CD4-positive, alpha-beta T cell treated with Interleukin-12 subunit alpha and Interleukin-12 subunit beta, for 1 hour (primary cell): Measurements from ENCODE around the gene C2orf49.

Experiments used
- DNase-seq: peaks from one replicate; pipeline ENCODE4 v3.0.0-alpha.2; 2020

Gene C2orf49

GRCh38 chr2:105384216-105384615 is 46.9 kb downstream of the C2orf49 start:
- no peak for DNase-seq

- no peak for DNase-seq
Observed at GRCh38 chr2:105384861-105385260, 47.5 kb downstream of the C2orf49 start.

GRCh38 chr2:105385731-105386540 is 48.6 kb downstream of the C2orf49 start:
- no peak for DNase-seq

- DNase-seq, result no peak
Observed at GRCh38 chr2:105387225-105387624, 49.9 kb downstream of the C2orf49 start.

GRCh38 chr2:105388971-105389381 is 51.6 kb downstream of the C2orf49 start:
- no peak for DNase-seq

GRCh38 chr2:105390454-105390853 is 53.1 kb downstream of the C2orf49 start:
- no peak for DNase-seq

GRCh38 chr2:105391058-105391627 is 53.8 kb downstream of the C2orf49 start:
- no peak for DNase-seq

GRCh38 chr2:105391763-105392662 is 54.7 kb downstream of the C2orf49 start:
- no peak for DNase-seq

- DNase-seq, result no peak
Observed at GRCh38 chr2:105393373-105394055, 56.2 kb downstream of the C2orf49 start.

- DNase-seq, result no peak
Observed at GRCh38 chr2:105394951-105395611, 57.7 kb downstream of the C2orf49 start.

- no peak for DNase-seq
Observed at GRCh38 chr2:105395691-105396090, 58.4 kb downstream of the C2orf49 start.

- DNase-seq, result no peak
Observed at GRCh38 chr2:105396254-105397024, 59.1 kb downstream of the C2orf49 start.

GRCh38 chr2:105397025-105397722 is 59.8 kb downstream of the C2orf49 start:
- DNase-seq, result no peak

GRCh38 chr2:105397953-105398335 is 60.6 kb downstream of the C2orf49 start:
- no peak for DNase-seq

GRCh38 chr2:105398336-105399206 is 61.2 kb downstream of the C2orf49 start, which contains the start of gene FHL2:
Gene FHL2 (minus strand): TSS chr2:105399051. CDS start chr2:105386516, 12,535 bp downstream.
- DNase-seq, result peak; percentile 70
